ENCODE data around the gene PLXNA4.

PLXNA4 gene

DNA sequence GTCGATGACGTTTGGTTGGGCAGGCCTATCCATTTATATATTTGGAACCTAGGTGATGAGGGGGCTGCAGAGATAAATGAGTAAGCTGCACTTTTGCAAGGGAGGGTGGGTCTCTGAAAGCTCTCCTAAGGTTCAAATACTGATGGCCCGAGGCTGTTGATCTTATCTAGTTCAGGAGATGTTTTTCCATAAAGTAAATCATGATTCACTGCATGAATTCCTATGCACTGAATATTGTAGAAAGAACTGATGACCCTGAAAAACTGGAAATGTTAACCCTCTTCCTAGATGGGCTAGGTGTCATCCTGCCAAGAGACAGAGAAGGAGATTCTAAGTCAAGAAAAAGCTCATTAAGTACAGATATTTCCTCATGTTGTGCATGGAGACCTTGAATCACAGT is 459.9 kb downstream of the PLXNA4 start:
- Histone ChIP-seq H3K9ac (ENCODE audit: low read depth, low read length) (no peak overlapping the region), H3K36me3 (ENCODE audit: insufficient read depth, low read length) (no peaks in the 10 kb centered on the region), H3K4me1 (ENCODE audit: insufficient read depth, low read length) (0 out of 2 replicates have a peak, but pooled peaks cover 4% of the 10 kb centered on the region), H3K9me3 (ENCODE audit: insufficient read depth, low read depth, low read length) (no peaks in the 10 kb centered on the region), H3K4me3 (ENCODE audit: low read length) (no peak overlapping the region), H3K27ac (ENCODE audit: low read depth, low read length) (no peak overlapping the region), H3K27me3 (ENCODE audit: insufficient read depth, low read length) (no peaks in the 10 kb centered on the region)
- WGBS, result 93% methylated on average over 3 of the region's 3 CpGs

DNA sequence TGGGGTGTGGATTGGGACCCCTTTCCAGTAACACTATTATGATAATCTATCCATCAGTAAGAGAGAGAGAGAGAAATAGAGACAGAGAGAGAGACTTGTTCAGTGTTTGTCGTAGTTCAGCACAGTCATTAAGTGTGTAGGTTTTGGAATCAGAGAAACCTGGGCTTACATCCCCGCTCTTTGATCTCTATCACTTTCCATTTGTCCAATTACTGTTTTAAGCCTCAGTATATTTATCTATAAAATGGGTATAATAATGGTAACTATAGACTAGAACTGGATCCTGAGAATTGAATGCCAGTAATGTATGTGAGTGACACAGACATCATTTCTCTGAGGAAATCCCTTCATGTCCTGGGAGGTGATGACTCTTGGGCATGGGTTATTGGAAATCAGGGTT is 460.5 kb downstream of the PLXNA4 start:
- 100% methylated on average over 1 of the region's 2 CpGs for WGBS
- Histone ChIP-seq H3K9me3 (ENCODE audit: insufficient read depth, low read depth, low read length) (no peaks in the 10 kb centered on the region), H3K4me3 (ENCODE audit: low read length) (no peak overlapping the region), H3K9ac (ENCODE audit: low read depth, low read length) (no peak overlapping the region), H3K36me3 (ENCODE audit: insufficient read depth, low read length) (no peaks in the 10 kb centered on the region), H3K27ac (ENCODE audit: low read depth, low read length) (no peak overlapping the region), H3K4me1 (ENCODE audit: insufficient read depth, low read length) (0 out of 2 replicates have a peak, but pooled peaks cover 4% of the 10 kb centered on the region), H3K27me3 (ENCODE audit: insufficient read depth, low read length) (no peaks in the 10 kb centered on the region)

DNA sequence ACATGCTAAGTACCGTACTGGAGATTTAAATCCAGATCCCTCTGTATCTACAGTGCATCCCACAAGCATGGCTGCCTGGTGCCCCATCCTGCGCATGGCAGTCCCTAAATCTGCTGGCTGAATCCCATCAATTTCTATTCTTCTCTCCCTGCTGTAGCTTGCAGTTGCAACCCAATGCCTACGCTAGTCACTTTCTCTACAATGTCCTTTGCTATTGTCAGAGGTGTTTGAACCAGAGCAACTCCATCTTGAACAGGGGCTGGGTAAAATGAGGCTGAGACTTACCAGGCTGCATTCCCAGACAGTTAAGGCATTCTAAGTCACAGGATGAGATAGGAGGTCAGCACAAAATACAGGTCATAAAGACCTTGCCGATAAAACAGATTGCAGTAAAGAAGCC is 461.2 kb downstream of the PLXNA4 start:
- H3K9me3 ChIP-seq (ENCODE audit: insufficient read depth, low read depth, low read length), result no peaks in the 10 kb centered on the region
- WGBS, result 96% methylated on average over 4 of the region's 4 CpGs

DNA sequence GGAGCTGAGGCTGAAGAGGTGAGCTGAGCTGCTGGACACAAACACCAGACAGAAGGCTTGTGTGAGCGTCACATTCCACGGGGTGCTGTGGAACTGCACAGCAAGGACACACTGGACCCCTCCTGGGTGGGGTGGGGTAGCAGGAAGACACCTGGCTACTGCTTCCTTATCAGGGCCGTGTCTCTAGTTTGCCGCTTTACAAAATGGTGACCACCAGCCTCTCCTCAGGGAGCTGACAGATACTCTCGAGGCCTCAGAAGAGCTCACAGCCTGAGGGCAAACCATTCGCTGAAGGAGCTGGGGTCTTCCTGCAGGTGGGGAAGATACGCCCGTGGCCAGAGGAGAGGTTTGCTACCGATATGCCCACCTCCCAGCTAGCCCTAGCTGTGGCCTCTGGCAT is 461.9 kb downstream of the PLXNA4 start:
- H3K4me1 ChIP-seq (ENCODE audit: insufficient read depth, low read length), result 0 out of 2 replicates have a peak, but pooled peaks cover 4% of the 10 kb centered on the region
- WGBS, result 89% methylated on average over 9 of the region's 9 CpGs

More for the DNA sequence above, 461.2 kb downstream of the PLXNA4 start:
- Histone ChIP-seq H3K36me3 (ENCODE audit: insufficient read depth, low read length) (no peaks in the 10 kb centered on the region), H3K4me1 (ENCODE audit: insufficient read depth, low read length) (0 out of 2 replicates have a peak, but pooled peaks cover 4% of the 10 kb centered on the region), H3K27ac (ENCODE audit: low read depth, low read length) (no peak overlapping the region), H3K9ac (ENCODE audit: low read depth, low read length) (no peak overlapping the region), H3K27me3 (ENCODE audit: insufficient read depth, low read length) (no peaks in the 10 kb centered on the region), H3K4me3 (ENCODE audit: low read length) (no peak overlapping the region)

DNA sequence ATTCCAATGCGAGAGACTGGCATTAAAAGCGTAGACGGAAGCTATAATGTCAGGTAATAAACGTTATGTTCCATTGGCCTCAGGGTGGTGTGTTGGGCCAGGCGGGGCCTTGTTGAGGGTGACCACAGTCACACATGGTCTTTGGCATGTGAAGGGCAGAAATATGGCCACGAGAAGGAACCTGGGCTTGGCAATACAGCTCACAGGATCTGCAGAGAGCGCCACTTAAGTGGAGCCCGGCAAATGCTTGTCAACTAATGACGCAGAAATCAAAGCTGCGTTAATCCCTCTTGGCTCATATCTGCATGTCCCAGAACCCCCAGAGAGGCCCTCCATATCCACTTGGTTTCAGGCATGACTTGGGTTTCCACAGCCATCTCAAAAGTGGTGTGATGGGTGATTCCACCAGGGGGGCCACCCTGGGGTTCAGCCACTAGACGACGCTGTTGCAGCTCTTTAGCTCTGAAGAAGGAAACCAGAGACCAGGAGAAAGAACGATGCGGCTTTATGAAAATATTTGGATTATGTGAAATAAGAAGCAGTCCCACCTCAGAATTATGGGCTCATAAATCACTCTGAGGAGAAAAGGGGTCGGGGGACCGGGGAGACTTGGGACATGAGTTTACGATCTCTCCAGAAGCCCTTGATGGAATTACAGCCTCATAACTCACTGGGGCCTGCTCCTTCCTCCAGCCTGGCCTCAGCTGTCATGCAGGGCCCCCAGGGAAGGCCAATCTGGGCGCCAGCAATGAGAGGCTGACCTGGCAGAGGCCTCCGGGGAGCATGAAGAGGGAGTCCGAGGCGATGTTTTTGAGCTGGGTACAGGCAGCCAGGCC is 462.5 kb downstream of the PLXNA4 start:
- 95% methylated on average over 21 of the region's 21 CpGs for WGBS
- Histone ChIP-seq H3K4me3 (ENCODE audit: low read length) (no peak overlapping the region), H3K27me3 (ENCODE audit: insufficient read depth, low read length) (no peaks in the 10 kb centered on the region), H3K4me1 (ENCODE audit: insufficient read depth, low read length) (peaks cover 7% of the 10 kb centered on the region), H3K9ac (ENCODE audit: low read depth, low read length) (no peak overlapping the region), H3K27ac (ENCODE audit: low read depth, low read length) (no peak overlapping the region), H3K9me3 (ENCODE audit: insufficient read depth, low read depth, low read length) (no peaks in the 10 kb centered on the region), H3K36me3 (ENCODE audit: insufficient read depth, low read length) (no peaks in the 10 kb centered on the region)

More for the DNA sequence above, 461.9 kb downstream of the PLXNA4 start:
- Histone ChIP-seq H3K27ac (ENCODE audit: low read depth, low read length) (no peak overlapping the region), H3K4me3 (ENCODE audit: low read length) (no peak overlapping the region), H3K9me3 (ENCODE audit: insufficient read depth, low read depth, low read length) (no peaks in the 10 kb centered on the region), H3K9ac (ENCODE audit: low read depth, low read length) (no peak overlapping the region), H3K36me3 (ENCODE audit: insufficient read depth, low read length) (no peaks in the 10 kb centered on the region), H3K27me3 (ENCODE audit: insufficient read depth, low read length) (no peaks in the 10 kb centered on the region)

DNA sequence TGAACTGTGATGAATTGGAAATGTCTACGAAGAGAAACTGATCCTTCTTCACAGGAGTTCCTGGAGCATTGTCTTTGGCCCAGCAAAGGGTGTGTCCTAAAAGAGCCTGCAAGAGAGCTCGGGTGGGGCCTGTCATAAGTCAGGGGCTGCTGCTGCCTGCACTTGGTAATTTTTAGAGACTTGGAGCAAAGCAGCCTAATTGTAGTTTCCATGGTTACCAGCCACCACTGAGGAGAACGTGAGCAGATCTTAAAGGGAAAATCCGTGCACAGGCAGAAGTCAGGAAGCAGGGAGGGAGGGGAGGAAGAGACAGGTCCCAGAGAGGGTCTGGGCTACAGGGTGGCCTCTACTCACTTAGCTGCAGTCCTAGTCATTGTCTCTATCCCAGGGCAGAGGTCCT is 463.6 kb downstream of the PLXNA4 start:
- 86% methylated on average over 4 of the region's 4 CpGs for WGBS
- H3K27ac ChIP-seq (ENCODE audit: low read depth, low read length), result no peak overlapping the region
- H3K4me1 ChIP-seq (ENCODE audit: insufficient read depth, low read length), result peaks cover 15% of the 10 kb centered on the region
- no peak overlapping the region for H3K4me3 ChIP-seq (ENCODE audit: low read length)
- no peaks in the 10 kb centered on the region for H3K9me3 ChIP-seq (ENCODE audit: insufficient read depth, low read depth, low read length)
- H3K36me3 ChIP-seq (ENCODE audit: insufficient read depth, low read length), result no peaks in the 10 kb centered on the region
- H3K9ac ChIP-seq (ENCODE audit: low read depth, low read length), result no peak overlapping the region
- no peaks in the 10 kb centered on the region for H3K27me3 ChIP-seq (ENCODE audit: insufficient read depth, low read length)

DNA sequence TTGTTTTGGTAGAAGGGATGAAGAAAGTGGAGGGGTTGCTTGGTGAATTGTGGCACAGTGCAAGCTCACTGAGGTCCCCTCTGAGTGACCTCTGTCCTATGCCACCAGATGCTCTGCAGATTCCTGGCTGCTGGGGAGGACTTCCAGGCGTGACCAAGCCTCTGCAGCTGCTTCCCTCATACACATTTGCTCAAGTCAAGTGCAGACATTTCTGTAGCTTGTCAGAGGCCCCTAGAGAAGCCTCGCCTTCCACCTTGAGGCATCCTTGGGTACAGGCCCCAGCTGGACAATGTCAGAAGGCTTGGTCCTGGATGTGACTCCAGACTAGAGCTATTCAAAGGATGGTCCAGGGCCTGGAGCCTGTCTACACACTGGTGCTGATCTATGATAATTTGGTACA is 464.2 kb downstream of the PLXNA4 start:
- peaks cover 15% of the 10 kb centered on the region for H3K4me1 ChIP-seq (ENCODE audit: insufficient read depth, low read length)
- no peak overlapping the region for H3K4me3 ChIP-seq (ENCODE audit: low read length)
- no peaks in the 10 kb centered on the region for H3K9me3 ChIP-seq (ENCODE audit: insufficient read depth, low read depth, low read length)
- WGBS, result 92% methylated on average over 2 of the region's 2 CpGs
- no peak overlapping the region for H3K9ac ChIP-seq (ENCODE audit: low read depth, low read length)
- no peaks in the 10 kb centered on the region for H3K27me3 ChIP-seq (ENCODE audit: insufficient read depth, low read length)
- no peak overlapping the region for H3K27ac ChIP-seq (ENCODE audit: low read depth, low read length)
- no peaks in the 10 kb centered on the region for H3K36me3 ChIP-seq (ENCODE audit: insufficient read depth, low read length)

DNA sequence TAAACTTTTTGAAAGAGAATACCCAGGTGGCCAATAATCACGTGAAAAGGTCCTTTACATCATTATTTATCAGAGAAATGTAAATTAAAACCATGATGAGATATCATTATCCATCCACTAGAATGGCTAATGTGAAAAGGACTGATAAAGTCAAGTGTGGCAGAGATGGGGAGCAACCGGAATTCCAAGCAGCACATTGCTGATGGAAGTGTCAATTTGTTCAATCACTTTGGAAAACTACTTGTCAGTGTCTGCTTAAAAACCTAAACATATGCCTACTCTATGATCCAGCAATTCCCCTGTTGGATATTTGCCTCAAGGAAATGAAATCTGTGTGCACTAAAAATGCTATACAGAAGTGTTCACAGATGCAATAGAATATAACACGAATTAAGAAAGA is 465.6 kb downstream of the PLXNA4 start:
- 94% methylated on average over 2 of the region's 3 CpGs for WGBS

DNA sequence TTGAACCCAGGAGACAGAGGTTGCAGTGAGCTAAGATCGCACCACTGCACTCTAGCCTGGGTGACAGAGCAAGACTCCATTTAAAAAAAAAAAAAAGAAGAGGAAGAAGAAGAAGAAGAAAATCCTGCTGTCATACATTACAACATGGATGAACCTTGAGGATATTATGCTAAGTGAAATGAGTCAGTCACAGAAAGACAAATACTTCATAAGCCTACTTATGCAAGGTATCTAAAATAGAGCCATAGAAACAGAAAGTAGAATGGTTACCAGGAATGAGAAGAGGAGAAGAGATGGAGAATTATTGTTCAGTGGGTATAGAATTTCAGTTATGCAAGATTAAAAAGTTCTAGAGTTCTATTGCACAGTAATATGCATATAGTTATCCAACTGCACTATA is 466.5 kb downstream of the PLXNA4 start:
- Histone ChIP-seq H3K27ac (ENCODE audit: low read depth, low read length) (no peak overlapping the region), H3K4me1 (ENCODE audit: insufficient read depth, low read length) (peaks cover 15% of the 10 kb centered on the region), H3K9me3 (ENCODE audit: insufficient read depth, low read depth, low read length) (no peaks in the 10 kb centered on the region), H3K27me3 (ENCODE audit: insufficient read depth, low read length) (no peaks in the 10 kb centered on the region), H3K36me3 (ENCODE audit: insufficient read depth, low read length) (no peaks in the 10 kb centered on the region), H3K4me3 (ENCODE audit: low read length) (no peak overlapping the region), H3K9ac (ENCODE audit: low read depth, low read length) (no peak overlapping the region)
- WGBS, result 93% methylated on average over 1 of the region's 1 CpG

More for the DNA sequence above, 465.6 kb downstream of the PLXNA4 start:
- Histone ChIP-seq H3K27ac (ENCODE audit: low read depth, low read length) (no peak overlapping the region), H3K27me3 (ENCODE audit: insufficient read depth, low read length) (no peaks in the 10 kb centered on the region), H3K4me3 (ENCODE audit: low read length) (no peak overlapping the region), H3K36me3 (ENCODE audit: insufficient read depth, low read length) (no peaks in the 10 kb centered on the region), H3K4me1 (ENCODE audit: insufficient read depth, low read length) (peaks cover 15% of the 10 kb centered on the region), H3K9me3 (ENCODE audit: insufficient read depth, low read depth, low read length) (no peaks in the 10 kb centered on the region), H3K9ac (ENCODE audit: low read depth, low read length) (no peak overlapping the region)

DNA sequence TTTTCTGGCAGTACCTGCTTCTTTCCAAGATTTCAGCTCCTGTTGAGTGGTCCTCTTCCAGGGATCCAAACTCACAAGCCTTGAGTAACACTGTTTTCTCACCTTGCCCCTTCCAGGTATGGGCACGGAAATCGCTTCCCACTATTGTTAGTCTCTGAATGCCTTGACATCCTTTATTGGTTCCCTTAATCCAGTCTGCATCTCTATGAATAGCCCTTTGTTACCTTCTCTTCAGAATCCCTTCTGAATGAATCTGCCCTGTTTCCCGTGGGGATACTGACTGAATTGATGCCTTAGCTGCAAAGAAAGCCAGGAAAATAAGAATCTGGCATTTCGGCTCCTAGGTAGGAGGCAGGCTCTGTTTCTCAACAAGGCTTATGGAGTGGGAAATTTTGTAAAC is 467.7 kb downstream of the PLXNA4 start:
- Histone ChIP-seq H3K27ac (ENCODE audit: low read depth, low read length) (no peak overlapping the region; the same call in 1 of the 2 replicates), H3K4me1 (ENCODE audit: insufficient read depth, low read length) (peaks cover 12% of the 10 kb centered on the region), H3K27me3 (ENCODE audit: insufficient read depth, low read length) (no peaks in the 10 kb centered on the region), H3K36me3 (ENCODE audit: insufficient read depth, low read length) (no peaks in the 10 kb centered on the region), H3K9me3 (ENCODE audit: insufficient read depth, low read depth, low read length) (no peaks in the 10 kb centered on the region), H3K4me3 (ENCODE audit: low read length) (no peak overlapping the region), H3K9ac (ENCODE audit: low read depth, low read length) (no peak overlapping the region)
- WGBS, result 61% methylated on average over 4 of the region's 4 CpGs

DNA sequence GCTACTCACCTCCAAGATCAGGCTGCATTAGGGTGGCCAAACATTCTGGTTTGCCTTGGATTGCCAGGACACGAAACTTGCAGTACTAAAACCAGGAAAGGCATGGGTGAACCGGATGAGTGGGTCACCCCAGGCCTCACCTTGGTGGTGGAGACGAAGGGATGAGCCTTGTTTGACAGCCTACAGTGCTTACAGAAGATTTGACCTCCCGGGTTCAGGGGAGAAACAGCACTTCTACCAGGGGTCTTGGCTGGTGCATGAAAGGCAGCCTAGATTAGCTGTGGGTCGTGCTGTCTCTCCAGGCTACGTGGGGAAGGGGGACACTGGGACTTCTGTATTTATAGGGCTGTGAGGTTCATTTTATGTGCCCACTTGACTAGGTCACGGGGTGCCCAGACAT is 469.8 kb downstream of the PLXNA4 start:
- 90% methylated on average over 7 of the region's 7 CpGs for WGBS
- H3K36me3 ChIP-seq (ENCODE audit: insufficient read depth, low read length), result no peaks in the 10 kb centered on the region
- no peak overlapping the region for H3K27ac ChIP-seq (ENCODE audit: low read depth, low read length)
- peaks cover 12% of the 10 kb centered on the region for H3K4me1 ChIP-seq (ENCODE audit: insufficient read depth, low read length)
- no peaks in the 10 kb centered on the region for H3K9me3 ChIP-seq (ENCODE audit: insufficient read depth, low read depth, low read length)
- H3K4me3 ChIP-seq (ENCODE audit: low read length), result no peak overlapping the region
- H3K9ac ChIP-seq (ENCODE audit: low read depth, low read length), result no peak overlapping the region
- H3K27me3 ChIP-seq (ENCODE audit: insufficient read depth, low read length), result no peaks in the 10 kb centered on the region

All from HUES64 (cell line).